ENCODE data around the gene ZNRF1. TPM values are rescaled to one million over a fixed set of nuclear protein-coding genes. Genes with fewer than 3 reads are reported as not detected.
"Not testable (repeated sequence)": the region's sequence is repeated elsewhere in the genome, so short reads cannot be mapped to it uniquely, and the experiment has no call there.

ZNRF1 gene
- total RNA-seq, 1 experiment from 2014 or later = 48.2 TPM

DNA sequence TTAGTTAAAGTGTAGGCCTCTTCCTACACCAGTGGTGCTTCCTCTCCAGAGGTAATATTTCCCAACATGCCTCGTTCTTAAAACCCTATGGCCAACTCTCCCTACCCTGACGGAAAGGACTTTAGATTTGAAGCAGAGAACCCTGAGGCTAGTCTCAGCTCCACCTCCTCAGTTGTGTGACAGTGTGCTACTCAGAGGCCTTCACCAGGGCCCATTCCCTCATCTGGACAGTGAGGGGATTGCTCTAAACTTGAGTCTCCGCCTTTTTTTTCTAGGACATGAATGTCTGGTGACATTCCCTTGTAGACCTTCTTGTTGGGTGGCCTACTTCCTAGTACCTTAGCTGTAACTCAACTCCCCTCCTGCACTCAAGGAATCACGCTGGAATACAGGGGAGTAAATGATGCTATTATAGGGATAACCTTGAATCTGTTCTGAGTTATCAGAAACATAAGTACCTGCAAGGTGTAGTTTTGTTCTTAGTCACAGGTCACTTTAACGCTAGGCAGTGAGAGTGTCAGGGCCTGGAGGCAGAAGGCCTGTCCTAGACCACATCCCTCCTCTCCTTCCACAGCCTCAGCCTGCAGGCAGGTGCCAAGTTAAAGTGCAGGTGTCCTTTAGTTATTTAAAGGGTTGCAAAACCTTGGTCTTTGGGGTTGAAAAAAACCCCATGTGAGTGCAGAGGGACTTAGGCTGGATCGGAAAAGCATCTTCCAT is 90.8 kb downstream of the ZNRF1 start (continued):
- TF ChIP-seq YY1 (IDR thresholded peaks at IDR 0.05; ENCODE audit: extremely low read depth, insufficient replicate concordance, low read depth, low read length) (no peak), ZNF274 (IDR thresholded peaks at IDR 0.05; ENCODE audit: low read depth, low read length) (no peak), CBX3 (IDR thresholded peaks at IDR 0.05; ENCODE audit: low read depth) (no peak)
- TF ChIP-seq, protein P1, sequence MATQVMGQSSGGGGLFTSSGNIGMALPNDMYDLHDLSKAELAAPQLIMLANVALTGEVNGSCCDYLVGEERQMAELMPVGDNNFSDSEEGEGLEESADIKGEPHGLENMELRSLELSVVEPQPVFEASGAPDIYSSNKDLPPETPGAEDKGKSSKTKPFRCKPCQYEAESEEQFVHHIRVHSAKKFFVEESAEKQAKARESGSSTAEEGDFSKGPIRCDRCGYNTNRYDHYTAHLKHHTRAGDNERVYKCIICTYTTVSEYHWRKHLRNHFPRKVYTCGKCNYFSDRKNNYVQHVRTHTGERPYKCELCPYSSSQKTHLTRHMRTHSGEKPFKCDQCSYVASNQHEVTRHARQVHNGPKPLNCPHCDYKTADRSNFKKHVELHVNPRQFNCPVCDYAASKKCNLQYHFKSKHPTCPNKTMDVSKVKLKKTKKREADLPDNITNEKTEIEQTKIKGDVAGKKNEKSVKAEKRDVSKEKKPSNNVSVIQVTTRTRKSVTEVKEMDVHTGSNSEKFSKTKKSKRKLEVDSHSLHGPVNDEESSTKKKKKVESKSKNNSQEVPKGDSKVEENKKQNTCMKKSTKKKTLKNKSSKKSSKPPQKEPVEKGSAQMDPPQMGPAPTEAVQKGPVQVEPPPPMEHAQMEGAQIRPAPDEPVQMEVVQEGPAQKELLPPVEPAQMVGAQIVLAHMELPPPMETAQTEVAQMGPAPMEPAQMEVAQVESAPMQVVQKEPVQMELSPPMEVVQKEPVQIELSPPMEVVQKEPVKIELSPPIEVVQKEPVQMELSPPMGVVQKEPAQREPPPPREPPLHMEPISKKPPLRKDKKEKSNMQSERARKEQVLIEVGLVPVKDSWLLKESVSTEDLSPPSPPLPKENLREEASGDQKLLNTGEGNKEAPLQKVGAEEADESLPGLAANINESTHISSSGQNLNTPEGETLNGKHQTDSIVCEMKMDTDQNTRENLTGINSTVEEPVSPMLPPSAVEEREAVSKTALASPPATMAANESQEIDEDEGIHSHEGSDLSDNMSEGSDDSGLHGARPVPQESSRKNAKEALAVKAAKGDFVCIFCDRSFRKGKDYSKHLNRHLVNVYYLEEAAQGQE (IDR thresholded peaks at IDR 0.05; ENCODE audit: low read depth) = no peak

DNA sequence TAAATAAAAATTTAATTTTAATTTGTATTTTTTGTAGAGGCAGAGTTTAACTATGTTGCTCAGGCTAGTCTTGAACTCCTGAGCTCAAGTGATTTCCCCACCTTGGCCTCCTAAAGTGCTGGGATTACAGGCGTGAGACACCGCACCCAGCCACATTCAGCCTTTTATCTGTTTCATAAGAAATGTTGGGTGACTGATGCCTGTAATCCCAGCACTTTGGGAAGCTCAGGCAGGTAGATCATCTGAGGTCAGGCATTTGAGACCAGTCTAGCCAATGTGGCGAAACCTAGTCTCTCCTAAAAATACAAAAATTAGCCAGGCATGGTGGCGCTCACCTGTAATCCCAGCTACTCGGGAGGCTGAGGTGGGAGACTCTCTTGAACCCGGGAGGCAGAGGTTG is 92.1 kb downstream of the ZNRF1 start:
- ATAC-seq = peak; percentile 63
- ChIA-PET RAD21 (ENCODE audit: low non-redundant PET in 1 of 2, low total read pairs in 2 of 2, uncharacterized antibody in 2 of 2, unreplicated experiment in 2 of 2) (interaction anchor here in 1 of 2 experiments (2.2 kb wide), 1 partner anchor 20 kb away, joined by 7 read pairs; no protein-coding TSS in a partner anchor), POLR2A (interaction anchor here (1.5 kb wide), 1 partner anchor 25 kb away, joined by 4 read pairs; the partner anchor contains the start of gene LDHD)

More for the DNA sequence above, 92.1 kb downstream of the ZNRF1 start:
- H3K36me3 ChIP-seq (ENCODE audit: control insufficient read depth in 1 of 2, insufficient read depth in 2 of 2, low read length in 2 of 2); H3K9me3 ChIP-seq (ENCODE audit: control insufficient read depth in 1 of 2, insufficient read depth in 1 of 2, low read depth in 1 of 2, low read length in 2 of 2); BruUV-seq (replicated peaks); intact Hi-C loops (cut with micrococcal nuclease); H3K27me3 ChIP-seq (ENCODE audit: insufficient read depth, low read length); H3K9me2 ChIP-seq (ENCODE audit: insufficient read depth); H4K20me1 ChIP-seq (ENCODE audit: insufficient read depth); H2AFZ ChIP-seq (ENCODE audit: low read depth, low read length, poor library complexity, severe bottlenecking): not testable (repeated sequence)
- Histone ChIP-seq H3K4me1 (ENCODE audit: control insufficient read depth in 1 of 2, insufficient read depth in 2 of 2, low read length in 2 of 2) (peaks cover 56 to 79% of the 10 kb centered on the region in 2 experiments), H3K79me2 (ENCODE audit: insufficient read depth, low read length) (peaks cover 27% of the 10 kb centered on the region), H3K4me2 (ENCODE audit: low read length) (peak overlapping the region; percentile 73), H3K9ac (ENCODE audit: low read length) (peak overlapping the region; percentile 32; the same call in 1 of the 2 replicates), H3K4me3 (replicated peaks in 1 of 2; ENCODE audit: low read depth in 1 of 2, low read length in 2 of 2) (peak overlapping the region in 1 of 2 experiments; percentile 34; a peak in 1 of 4 replicates), H3K27ac (ENCODE audit: low read depth, low read length) (peak overlapping the region; percentile 53; the same call in 1 of the 2 replicates)
- TF ChIP-seq JUND (IDR thresholded peaks at IDR 0.05) (peak; percentile 82), SP1 (IDR thresholded peaks at IDR 0.05; ENCODE audit: low read depth) (peak; percentile 61; the same call in 1 of the 2 replicates), CBX3 (IDR thresholded peaks at IDR 0.05; ENCODE audit: low read depth) (peak; percentile 90; the same call in 1 of the 2 replicates), CEBPB (IDR thresholded peaks at IDR 0.05; ENCODE audit: low read depth) (peak; percentile 89), FOSL1 (IDR thresholded peaks at IDR 0.05; ENCODE audit: low read depth) (peak; percentile 85)
- CTCF ChIA-PET = interaction anchor here (1.0 to 1.1 kb wide), 2 partner anchors 20 to 93 kb away, joined by 4 to 5 read pairs; partner anchors contain the start of gene ZNRF1
- peak; percentile 54 for DNase-seq (ENCODE audit: low read depth, low spot score)
